PC-9 (cell line): ENCODE measurements around the gene PARPBP. TPM values are rescaled to one million over a fixed set of nuclear protein-coding genes. Genes with fewer than 3 reads are reported as not detected.

ENCODE experiments used
- BruUV-seq: library from RNA; stranded (reverse); fragments of 400-500 nt; replicated peaks from 2 replicates; lab custom pipeline; 2021; lab: Mats Ljungman, UMichigan
- CTCF ChIA-PET: fragments of 300-600 bp; sonication (Branson Sonifier 250); formaldehyde crosslinking; loops from one replicate; lab custom pipeline; 2022; ENCODE audit warnings: antibody characterized with exemption; lab: Charles Lee
- POLR2A ChIA-PET: fragments of 300-600 bp; sonication (Branson Sonifier 250); formaldehyde crosslinking; loops from one replicate; lab custom pipeline; 2022; ENCODE audit warnings: antibody characterized with exemption; ENCODE audit not compliant: unreplicated experiment; lab: Charles Lee
- DNase-seq, 2 experiments: peaks; one replicate each; pipeline versions ENCODE4 v3.0.0 to v3.0.0-alpha.2; 2015 to 2022; ENCODE audit warnings: mixed read lengths in 1 of 2
- H2AFZ ChIP-seq: fragments of 200-600 bp; sonication (generic); 2 replicates; pipeline ENCODE4 v1.8.1; 2017; ENCODE audit warnings: antibody characterized with exemption
- H3F3A ChIP-seq: fragments of 200-600 bp; sonication (generic); 2 replicates; pipeline ENCODE4 v1.8.1; 2017; ENCODE audit warnings: antibody characterized with exemption, mild to moderate bottlenecking, low read depth; ENCODE audit not compliant: insufficient read depth
- H3K27ac ChIP-seq: fragments of 200-600 bp; sonication (generic); 2 replicates; pipeline ENCODE4 v1.6.1; 2016; ENCODE audit warnings: mixed run types
- H3K27me3 ChIP-seq: fragments of 200-600 bp; sonication (generic); 2 replicates; pipeline ENCODE4 v1.6.1; 2016; ENCODE audit warnings: low read depth, mixed run types; ENCODE audit not compliant: insufficient read depth
- H3K36me3 ChIP-seq: fragments of 200-600 bp; sonication (generic); 2 replicates; pipeline ENCODE4 v1.6.1; 2016; ENCODE audit warnings: low read depth, mixed run types
- H3K4me1 ChIP-seq: fragments of 200-600 bp; sonication (generic); replicated peaks from 2 replicates; pipeline ENCODE4 v1.6.1; 2016; ENCODE audit warnings: mixed run types; ENCODE audit not compliant: insufficient read depth
- H3K4me2 ChIP-seq: fragments of 200-600 bp; sonication (generic); 2 replicates; pipeline ENCODE4 v1.6.1; 2017; ENCODE audit warnings: mixed run types
- H3K4me3 ChIP-seq: fragments of 200-600 bp; sonication (generic); 2 replicates; pipeline ENCODE4 v1.6.1; 2016; ENCODE audit warnings: mixed run types
- H3K79me2 ChIP-seq: fragments of 200-600 bp; sonication (generic); 2 replicates; pipeline ENCODE4 v1.6.1; 2017; ENCODE audit warnings: low read depth, mixed run types
- H3K9me2 ChIP-seq: fragments of 200-600 bp; sonication (generic); 2 replicates; pipeline ENCODE4 v1.8.1; 2017; ENCODE audit warnings: mild to moderate bottlenecking; ENCODE audit not compliant: insufficient read depth
- H3K9me3 ChIP-seq: fragments of 200-600 bp; sonication (generic); 2 replicates; pipeline ENCODE4 v1.8.1; 2016; ENCODE audit warnings: low read depth; ENCODE audit not compliant: insufficient read depth
- H4K20me1 ChIP-seq: fragments of 200-600 bp; sonication (generic); 2 replicates; pipeline ENCODE4 v1.8.1; 2017; ENCODE audit not compliant: insufficient read depth
- CTCF ChIP-seq: fragments of 200-600 bp; sonication (generic); conservative IDR thresholded peaks from 2 replicates; pipeline ENCODE4 v1.6.1; 2017; ENCODE audit warnings: mixed run types, antibody characterized with exemption, mild to moderate bottlenecking, moderate library complexity
- EZH2 ChIP-seq: fragments of 200-600 bp; sonication (generic); IDR thresholded peaks from 2 replicates; pipeline ENCODE4 v1.8.0; 2017; ENCODE audit warnings: antibody characterized with exemption, low read depth
- intact Hi-C: fragments of 100-400 bp; cut with micrococcal nuclease; formaldehyde crosslinking; loops from one replicate; pipeline ENCODE4 v1.10.0; 2022; ENCODE audit not compliant: unreplicated experiment
- total RNA-seq: library from RNA; stranded (reverse); gene quantifications from 2 replicates; pipeline ENCODE4 v1.2.3, GENCODE V29; 2021

The PARPBP gene
- total RNA-seq, 1 experiment from 2014 or later = 16.2 TPM

GRCh38 chr12:102172436-102172835 is 52.5 kb downstream of the PARPBP start:
- Histone ChIP-seq H3K79me2 (no peaks in the 10 kb centered on the region), H3K9me3 (no peaks in the 10 kb centered on the region), H3F3A (no peaks in the 10 kb centered on the region), H3K27me3 (no peaks in the 10 kb centered on the region), H3K36me3 (no peaks in the 10 kb centered on the region), H3K4me1 (0 out of 2 replicates have a peak, but pooled peaks cover 3% of the 10 kb centered on the region), H3K4me3 (no peak overlapping the region), H3K27ac (no peak overlapping the region), H2AFZ (no peak overlapping the region), H3K4me2 (no peak overlapping the region), H4K20me1 (no peaks in the 10 kb centered on the region; the same call in 1 of the 2 replicates), H3K9me2 (no peaks in the 10 kb centered on the region)
- POLR2A ChIA-PET = no interaction called here
- no peak for DNase-seq
- BruUV-seq = no TSS peak
- CTCF ChIA-PET = no interaction called here
- no peak for TF ChIP-seq CTCF
- no peak for TF ChIP-seq EZH2
- intact Hi-C loops = no loop called here

- ChIA-PET POLR2A (no interaction called here), CTCF (interaction anchor here (0.6 kb wide), 1 partner anchor 84 kb away, joined by 9 read pairs; no protein-coding TSS in a partner anchor)
- Histone ChIP-seq H3K9me3 (no peaks in the 10 kb centered on the region), H3F3A (no peaks in the 10 kb centered on the region), H2AFZ (no peak overlapping the region), H3K36me3 (no peaks in the 10 kb centered on the region), H3K27ac (no peak overlapping the region), H4K20me1 (no peaks in the 10 kb centered on the region; the same call in 1 of the 2 replicates), H3K4me1 (0 out of 2 replicates have a peak, but pooled peaks cover 3% of the 10 kb centered on the region), H3K4me2 (no peak overlapping the region), H3K27me3 (no peaks in the 10 kb centered on the region), H3K9me2 (no peaks in the 10 kb centered on the region; the same call in 1 of the 2 replicates), H3K79me2 (no peaks in the 10 kb centered on the region), H3K4me3 (no peak overlapping the region)
- intact Hi-C loops = no loop called here
- no peak for DNase-seq
- BruUV-seq = no TSS peak
- no peak for TF ChIP-seq CTCF
- TF ChIP-seq EZH2 = no peak
Observed at GRCh38 chr12:102174117-102174516, 54.1 kb downstream of the PARPBP start.

DNA sequence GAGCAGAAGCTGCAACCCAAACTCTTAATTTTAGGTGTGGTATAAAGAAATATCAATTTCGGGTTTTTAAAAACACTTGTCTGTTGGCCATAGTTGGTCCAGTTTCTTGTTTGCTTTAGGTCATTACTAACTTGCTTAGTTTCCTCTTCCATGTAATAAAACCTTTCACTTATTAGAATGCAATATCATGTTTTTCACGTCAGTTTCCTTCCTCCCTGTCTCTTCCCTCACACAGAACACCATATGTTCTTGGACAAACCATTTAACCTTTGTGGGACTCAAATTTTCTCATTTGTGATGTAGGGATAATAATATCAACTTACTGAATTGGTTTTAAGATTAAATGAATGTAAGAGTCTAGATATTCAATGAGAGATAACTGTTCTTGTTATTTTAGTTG is 54.8 kb downstream of the PARPBP start:
- H3K4me1 ChIP-seq = 0 out of 2 replicates have a peak, but pooled peaks cover 3% of the 10 kb centered on the region
- ChIA-PET CTCF (no interaction called here), POLR2A (no interaction called here)
- H4K20me1 ChIP-seq = no peaks in the 10 kb centered on the region; the same call in 1 of the 2 replicates
- H3K9me3 ChIP-seq = no peaks in the 10 kb centered on the region
- DNase-seq = no peak
- intact Hi-C loops = no loop called here
- BruUV-seq = no TSS peak
- no peaks in the 10 kb centered on the region; the same call in 1 of the 2 replicates for H3K9me2 ChIP-seq
- H2AFZ ChIP-seq = no peak overlapping the region
- H3K4me3 ChIP-seq = no peak overlapping the region
- TF ChIP-seq CTCF (no peak), EZH2 (no peak)
- no peak overlapping the region for H3K27ac ChIP-seq
- H3K4me2 ChIP-seq = no peak overlapping the region
- H3K27me3 ChIP-seq = no peaks in the 10 kb centered on the region
- H3K79me2 ChIP-seq = no peaks in the 10 kb centered on the region
- no peaks in the 10 kb centered on the region for H3K36me3 ChIP-seq
- H3F3A ChIP-seq = no peaks in the 10 kb centered on the region
